B cell (primary cell): ENCODE results near the gene TGFBR3L. TPM values are rescaled to one million over a fixed set of nuclear protein-coding genes. Genes with fewer than 3 reads are reported as not detected.

Source experiments
- ATAC-seq: fragments of 200-7000 bp; cut with Tn5 transposase; one replicate; pipeline ENCODE4 v1.10.0; 2021; ENCODE audit warnings: low read depth, mild to moderate bottlenecking, moderate number of reproducible peaks, moderate library complexity
- CTCF ChIA-PET: fragments of 350-600 bp; sonication (Branson Sonifier 250); formaldehyde crosslinking; loops from one replicate; lab custom pipeline; 2021; ENCODE audit warnings: antibody characterized with exemption, inconsistent platforms; lab: Charles Lee
- POLR2A ChIA-PET: fragments of 350-600 bp; sonication (Branson Sonifier 250); formaldehyde crosslinking; loops from one replicate; lab custom pipeline; 2021; ENCODE audit warnings: antibody characterized with exemption; lab: Charles Lee
- DNase-seq: peaks from one replicate; pipeline ENCODE4 v3.0.0; 2013
- H2AFZ ChIP-seq: 2 replicates; pipeline ENCODE4 v1.6.1; 2012; ENCODE audit warnings: mild to moderate bottlenecking, low read depth, low read length; ENCODE audit not compliant: insufficient read depth, poor library complexity, severe bottlenecking
- H3K27ac ChIP-seq, 2 donors: 1 replicate in 1 of 2; 2 replicates in 1 of 2; pipeline ENCODE4 v1.5.1; 2012 to 2013; ENCODE audit warnings: low read length in 2 of 2, mild to moderate bottlenecking in 2 of 2, moderate library complexity in 1 of 2
- H3K27me3 ChIP-seq, 4 experiments: fragments of 200-600 bp in 1 of 4; sonication (generic) in 1 of 4; replicated peaks in 1 of 4; 1 replicate in 2 of 4; 2 replicates in 2 of 4; pipeline versions ENCODE4 v1.6.1 to v1.7.0; 2013 to 2016; ENCODE audit warnings: low read length in 3 of 4, mild to moderate bottlenecking in 2 of 4, mixed read lengths in 1 of 4, moderate library complexity in 1 of 4; ENCODE audit not compliant: insufficient read depth in 4 of 4, control insufficient read depth in 3 of 4; ENCODE audit errors: control extremely low read depth in 1 of 4
- H3K36me3 ChIP-seq, 2 experiments: replicated peaks in 1 of 2; 1 replicate in 1 of 2; 2 replicates in 1 of 2; pipeline versions ENCODE4 v1.6.1 to v1.7.1; 2013; ENCODE audit warnings: low read length in 1 of 2; ENCODE audit not compliant: insufficient read depth in 2 of 2, control insufficient read depth in 1 of 2; ENCODE audit errors: control extremely low read depth in 1 of 2, extremely low read depth in 1 of 2
- H3K4me1 ChIP-seq, 2 donors: fragments of 200-600 bp in 1 of 2; sonication (generic) in 1 of 2; 1 replicate in 1 of 2; 2 replicates in 1 of 2; pipeline versions ENCODE4 v1.5.1 to v1.6.1; 2013 to 2017; ENCODE audit warnings: low read length in 2 of 2; ENCODE audit not compliant: control insufficient read depth in 2 of 2, insufficient read depth in 2 of 2
- H3K4me2 ChIP-seq: replicated peaks from 2 replicates; pipeline ENCODE3; 2012; ENCODE audit warnings: mild to moderate bottlenecking, low read depth, low read length; ENCODE audit not compliant: poor library complexity, severe bottlenecking
- H3K4me3 ChIP-seq, 5 experiments: fragments of 200-600 bp in 1 of 5; sonication (generic) in 1 of 5; 1 replicate in 3 of 5; 2 replicates in 2 of 5; pipeline versions ENCODE4 v1.5.1 to v1.7.0; 2011 to 2016; ENCODE audit warnings: low read length in 4 of 5, mild to moderate bottlenecking in 4 of 5, low read depth in 2 of 5, control low read depth in 1 of 5, moderate library complexity in 1 of 5; ENCODE audit not compliant: insufficient read depth in 1 of 5; ENCODE audit errors: control extremely low read depth in 1 of 5, extremely low read depth in 1 of 5
- H3K79me2 ChIP-seq: fragments of 200-600 bp; sonication (generic); one replicate; pipeline ENCODE4 v1.6.0; 2016; ENCODE audit warnings: low read length; ENCODE audit not compliant: control insufficient read depth, insufficient read depth
- H3K9ac ChIP-seq: fragments of 200-600 bp; sonication (generic); 2 replicates; pipeline ENCODE4 v1.6.1; 2017; ENCODE audit warnings: mild to moderate bottlenecking, low read length, moderate library complexity
- H3K9me3 ChIP-seq, 3 donors: one replicate each; pipeline versions ENCODE4 v1.6.1 to v1.7.1; 2013; ENCODE audit warnings: low read length in 2 of 3; ENCODE audit not compliant: control insufficient read depth in 2 of 3, insufficient read depth in 1 of 3; ENCODE audit errors: control extremely low read depth in 1 of 3
- H4K20me1 ChIP-seq: 2 replicates; pipeline ENCODE4 v1.6.0; 2012; ENCODE audit warnings: mild to moderate bottlenecking, low read length; ENCODE audit not compliant: insufficient read depth, control insufficient read depth, poor library complexity, severe bottlenecking
- H3K27ac Mint-ChIP-seq: one replicate; pipeline ENCODE4 v1.8.0; 2021; ENCODE audit warnings: mixed read lengths
- H3K27me3 Mint-ChIP-seq: one replicate; pipeline ENCODE4 v1.8.0; 2021; ENCODE audit warnings: mixed read lengths
- H3K4me1 Mint-ChIP-seq: one replicate; pipeline ENCODE4 v1.8.0; 2021; ENCODE audit warnings: mixed read lengths
- H3K4me3 Mint-ChIP-seq: one replicate; pipeline ENCODE4 v1.8.0; 2021; ENCODE audit warnings: mixed read lengths
- H3K9me3 Mint-ChIP-seq: one replicate; pipeline ENCODE4 v1.8.0; 2022; ENCODE audit warnings: mixed read lengths; ENCODE audit not compliant: insufficient read depth
- CTCF ChIP-seq: fragments of 200-600 bp; IDR thresholded peaks from one replicate; pipeline ENCODE4 v1.8.0; 2022; ENCODE audit warnings: antibody characterized with exemption, mild to moderate bottlenecking
- EZH2 ChIP-seq: IDR thresholded peaks from 2 replicates; pipeline ENCODE4 v1.6.1; 2012; ENCODE audit warnings: borderline replicate concordance, low read depth, mild to moderate bottlenecking, moderate library complexity, low read length; ENCODE audit not compliant: insufficient read depth, poor library complexity, severe bottlenecking
- WGBS: methylation state at CpG from one replicate; pipeline ENCODE4 v1.1.5; 2013; ENCODE audit warnings: missing lambda C conversion rate; ENCODE audit not compliant: insufficient coverage; 5-methylcytosine and 5-hydroxymethylcytosine counted together
- intact Hi-C: fragments of 100-400 bp; cut with micrococcal nuclease; formaldehyde crosslinking; loops from one replicate; pipeline ENCODE4 v1.10.0; 2022
- polyA plus RNA-seq: library from polyadenylated mRNA; depleted of rRNA; stranded (reverse); fragments of >200 nt; gene quantifications from 2 replicates; pipeline ENCODE4 v1.2.3, GENCODE V29; 2012
- total RNA-seq, 2 donors: library from RNA; stranded (reverse); fragments of 120-200 nt in 1 of 2; gene quantifications; 1 replicate in 1 of 2; 2 replicates in 1 of 2; pipeline versions ENCODE4 v1.2.3 to v1.2.4, GENCODE V29; 2013 to 2022

Gene TGFBR3L
- total and polyA plus RNA-seq, 2 donors (not counting 1 experiment from before 2014, with no cell fraction given), result 0.21 to 0.22 TPM

DNA sequence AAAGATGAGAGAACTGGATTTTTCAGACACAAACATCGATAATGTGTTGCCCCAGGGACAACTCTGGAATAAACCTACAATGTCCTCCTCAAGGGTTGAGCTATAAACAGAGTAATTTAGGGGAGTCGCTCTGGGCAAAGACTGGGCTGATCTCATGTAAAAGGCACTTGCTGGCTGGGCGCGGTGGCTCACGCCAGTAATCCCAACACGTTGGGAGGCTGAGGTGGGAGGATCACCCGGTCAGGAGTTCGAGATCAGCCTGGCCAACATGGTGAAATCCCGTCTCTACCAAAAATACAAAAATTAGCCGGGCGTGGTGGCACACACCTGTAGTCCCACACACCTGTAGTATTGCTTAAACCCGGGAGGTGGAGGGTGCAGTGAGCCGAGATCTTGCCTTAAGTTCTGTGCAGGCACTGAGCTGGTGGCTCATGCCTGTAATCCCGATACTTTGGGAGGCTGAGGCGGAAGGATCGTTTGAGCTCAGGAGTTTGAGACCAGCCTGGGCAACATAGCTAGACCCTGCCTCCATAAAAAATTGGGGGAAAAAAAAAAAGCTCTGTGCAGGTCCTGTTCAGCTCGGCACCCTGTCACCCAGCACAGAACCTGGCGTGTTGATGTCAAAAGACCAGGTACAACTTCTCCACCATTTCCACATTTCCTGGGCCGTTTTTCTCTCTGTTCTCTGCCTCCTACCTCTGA lies 27.4 kb downstream of the TGFBR3L start:
- Histone ChIP-seq H2AFZ (no peak overlapping the region), H4K20me1 (peaks cover 8% of the 10 kb centered on the region), H3K4me2 (peak overlapping the region; percentile 84), H3K36me3 (peaks cover 0 to 27% of the 10 kb centered on the region in 2 experiments), H3K9me3 (no peaks in the 10 kb centered on the region), H3K27ac (no peak overlapping the region), H3K9ac (no peak overlapping the region), H3K27me3 (no peaks in the 10 kb centered on the region), H3K4me1 (peaks cover 12 to 21% of the 10 kb centered on the region in 2 donors), H3K4me3 (no peak overlapping the region), H3K79me2 (peaks cover 47% of the 10 kb centered on the region)
- CTCF ChIA-PET, result interaction anchor here (0.6 to 1.9 kb wide), 5 partner anchors 13 to 545 kb away, joined by 3 to 5 read pairs (median 3); no protein-coding TSS in a partner anchor
- over 99% methylated on average over 17 of the region's 19 CpGs for WGBS
- H3K4me3 Mint-ChIP-seq, result peak overlapping the region; percentile 96
- DNase-seq (peak; percentile 17), ATAC-seq (no peak)
- POLR2A ChIA-PET, result interaction anchor here (0.6 to 3.2 kb wide), 3 partner anchors 21 to 596 kb away, joined by 3 to 29 read pairs (median 4); partner anchors contain the start of gene SNAPC2
- no peak for TF ChIP-seq EZH2
- TF ChIP-seq CTCF, result no peak
- intact Hi-C loops, result loop anchor here (2.0 to 5.0 kb wide), 2 partner anchors 73 to 90 kb away; no protein-coding TSS in a partner anchor
- H3K4me1 Mint-ChIP-seq, result peaks cover 30% of the 10 kb centered on the region
- H3K9me3 Mint-ChIP-seq, result no peaks in the 10 kb centered on the region
- no peaks in the 10 kb centered on the region for H3K27me3 Mint-ChIP-seq
- H3K27ac Mint-ChIP-seq, result peak overlapping the region; percentile 59

DNA sequence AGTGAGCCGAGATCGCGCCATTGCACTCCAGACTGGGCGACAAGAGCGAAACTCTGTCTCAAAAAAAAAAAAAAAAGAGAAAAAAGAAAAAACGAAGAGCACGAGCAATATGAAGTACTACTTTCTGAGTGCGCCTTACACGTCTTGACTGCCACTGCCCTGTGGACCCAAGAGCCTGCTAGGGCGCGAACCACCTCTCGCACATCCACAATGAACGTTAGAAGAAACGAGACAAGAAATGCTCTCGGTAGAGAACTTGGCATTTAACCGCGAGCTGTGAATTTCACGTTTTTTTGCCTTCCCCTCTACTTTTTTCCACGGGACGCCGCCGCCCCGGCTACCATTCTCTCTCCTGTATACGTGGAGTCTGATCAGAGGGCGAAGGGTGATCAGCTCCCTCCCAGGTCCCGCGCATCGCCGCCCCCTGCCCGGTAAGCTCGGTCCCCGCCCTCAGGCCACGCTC lies 28.4 kb downstream of the TGFBR3L start:
- Mint-ChIP-seq H3K27me3 (no peaks in the 10 kb centered on the region), H3K4me1 (peaks cover 30% of the 10 kb centered on the region), H3K4me3 (peak overlapping the region; percentile 96), H3K27ac (peak overlapping the region; percentile 97), H3K9me3 (no peaks in the 10 kb centered on the region)
- Histone ChIP-seq H2AFZ (peak overlapping the region; percentile 94), H3K27me3 (no peaks in the 10 kb centered on the region), H3K36me3 (peaks cover 0 to 19% of the 10 kb centered on the region in 2 experiments), H4K20me1 (no peaks in the 10 kb centered on the region), H3K9ac (peak overlapping the region; percentile 100), H3K4me2 (peak overlapping the region; percentile 84), H3K4me3 (peak overlapping the region; percentile 70 to 97 (median 87)), H3K4me1 (peaks cover 12 to 21% of the 10 kb centered on the region in 2 donors), H3K79me2 (peaks cover 40% of the 10 kb centered on the region), H3K9me3 (no peaks in the 10 kb centered on the region), H3K27ac (peak overlapping the region; percentile 94 to 99)
- 10% methylated on average over 31 of the region's 33 CpGs for WGBS
- ChIA-PET POLR2A (interaction anchor here (0.9 to 3.2 kb wide), 8 partner anchors 14 to 447 kb away, joined by 3 to 29 read pairs (median 4); partner anchors contain the start of genes MAP2K7, PET100, RAB11B and SNAPC2), CTCF (interaction anchor here (0.7 to 3.9 kb wide), 17 partner anchors 8 to 375 kb away, joined by 3 to 28 read pairs (median 8); partner anchors contain the start of genes ELAVL1, PET100 and SNAPC2)
- no peak for DNase-seq
- intact Hi-C loops, result loop anchor here (1.0 to 5.0 kb wide), 8 partner anchors 18 to 447 kb away; partner anchors contain the start of genes MAP2K7, PET100, RAB11B and SNAPC2
- ATAC-seq, result peak; percentile 1
- TF ChIP-seq EZH2, result no peak
- no peak for TF ChIP-seq CTCF
